ENCODE data around the gene LAMC2. TPM values are rescaled to one million over a fixed set of nuclear protein-coding genes. Genes with fewer than 3 reads are reported as not detected.

The LAMC2 gene
- total RNA-seq, 2 donors from 2014 or later: 0.54 to 4.5 TPM

DNA sequence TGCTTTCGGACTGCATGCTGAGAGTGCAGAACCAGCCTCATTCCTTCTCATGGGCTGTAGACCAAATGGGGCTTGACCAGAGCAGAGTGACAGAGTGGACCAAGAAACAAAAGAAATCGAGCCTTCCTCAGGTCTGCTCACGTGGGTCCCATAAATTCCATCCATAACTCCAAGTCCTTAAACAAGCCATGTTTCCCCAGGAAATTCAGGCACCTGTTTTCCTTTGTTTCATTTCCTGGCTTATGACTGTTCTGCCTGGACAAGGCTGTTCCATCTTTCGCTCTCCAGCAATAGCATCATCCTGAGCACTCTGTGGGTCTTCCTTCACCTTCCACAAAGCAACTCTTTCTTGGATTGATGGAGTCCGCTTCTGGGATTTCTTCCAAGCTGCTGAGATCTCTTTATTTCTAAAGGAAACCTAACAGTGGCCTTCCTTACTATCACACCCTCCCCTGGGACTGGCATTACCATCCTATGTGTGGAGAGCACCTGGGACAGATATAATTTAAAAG lies 63.9 kb downstream of the LAMC2 start:
- Histone ChIP-seq H3K4me1 (ENCODE audit: control insufficient read depth in 1 of 2, low read depth in 2 of 2) (no peaks in the 10 kb centered on the region), H3K36me3 (no peaks in the 10 kb centered on the region), H3K9me3 (no peaks in the 10 kb centered on the region), H3K27me3 (replicated peaks; ENCODE audit: insufficient read depth) (no peaks in the 10 kb centered on the region), H3K4me3 (no peak overlapping the region), H3K27ac (no peak overlapping the region)
- TF ChIP-seq, protein P1, sequence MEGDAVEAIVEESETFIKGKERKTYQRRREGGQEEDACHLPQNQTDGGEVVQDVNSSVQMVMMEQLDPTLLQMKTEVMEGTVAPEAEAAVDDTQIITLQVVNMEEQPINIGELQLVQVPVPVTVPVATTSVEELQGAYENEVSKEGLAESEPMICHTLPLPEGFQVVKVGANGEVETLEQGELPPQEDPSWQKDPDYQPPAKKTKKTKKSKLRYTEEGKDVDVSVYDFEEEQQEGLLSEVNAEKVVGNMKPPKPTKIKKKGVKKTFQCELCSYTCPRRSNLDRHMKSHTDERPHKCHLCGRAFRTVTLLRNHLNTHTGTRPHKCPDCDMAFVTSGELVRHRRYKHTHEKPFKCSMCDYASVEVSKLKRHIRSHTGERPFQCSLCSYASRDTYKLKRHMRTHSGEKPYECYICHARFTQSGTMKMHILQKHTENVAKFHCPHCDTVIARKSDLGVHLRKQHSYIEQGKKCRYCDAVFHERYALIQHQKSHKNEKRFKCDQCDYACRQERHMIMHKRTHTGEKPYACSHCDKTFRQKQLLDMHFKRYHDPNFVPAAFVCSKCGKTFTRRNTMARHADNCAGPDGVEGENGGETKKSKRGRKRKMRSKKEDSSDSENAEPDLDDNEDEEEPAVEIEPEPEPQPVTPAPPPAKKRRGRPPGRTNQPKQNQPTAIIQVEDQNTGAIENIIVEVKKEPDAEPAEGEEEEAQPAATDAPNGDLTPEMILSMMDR (IDR thresholded peaks at IDR 0.05): no peak
- DNase-seq (ENCODE audit: low spot score): no peak
- ATAC-seq (ENCODE audit: insufficient number of reproducible peaks, low FRiP score, low read depth): no peak

DNA sequence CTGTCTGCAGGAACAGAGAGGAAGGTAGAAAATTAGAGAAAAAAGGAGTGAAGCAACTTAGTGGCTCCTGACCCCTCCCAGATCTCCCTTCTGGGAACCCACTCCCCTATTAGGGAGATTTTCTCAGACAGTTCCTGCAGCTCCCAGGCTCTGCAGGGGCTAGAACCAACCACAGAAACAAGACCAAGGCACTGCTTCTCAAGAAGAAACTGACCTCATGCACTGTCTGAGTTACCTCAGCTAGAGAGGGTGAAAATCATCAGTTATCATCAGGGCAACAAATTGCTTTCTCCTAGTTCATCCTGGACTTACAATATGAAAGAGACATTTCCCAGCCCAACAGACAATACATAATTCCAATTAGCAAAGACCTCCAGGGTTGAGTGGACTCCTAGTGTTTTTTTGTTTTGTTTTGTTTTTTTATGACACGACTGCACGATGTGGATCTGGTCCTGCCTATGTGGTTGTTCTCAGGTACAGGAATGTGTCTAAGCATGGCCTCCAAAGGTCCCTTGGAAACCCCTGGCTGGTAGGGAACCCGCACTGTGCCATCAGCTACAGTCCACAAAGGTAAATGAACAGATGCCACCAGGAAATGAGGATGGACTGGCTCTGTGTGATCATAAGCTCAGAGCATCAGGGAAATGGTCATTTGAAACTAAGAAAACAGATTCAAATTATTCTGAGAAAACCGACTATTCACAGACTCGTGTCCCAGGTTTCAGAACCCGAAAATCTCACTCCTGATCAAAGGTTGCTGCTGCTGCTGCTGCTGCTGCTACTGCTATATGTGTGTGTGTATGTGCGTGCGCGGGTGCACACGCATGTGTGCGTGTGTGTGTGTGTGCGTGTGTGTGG lies 65.3 kb downstream of the LAMC2 start:
- H3K27ac ChIP-seq: no peak overlapping the region
- ATAC-seq (ENCODE audit: insufficient number of reproducible peaks, low FRiP score, low read depth) (no peak), DNase-seq (ENCODE audit: low spot score) (no peak)
- TF ChIP-seq, protein P1 (IDR thresholded peaks at IDR 0.05): no peak
- H3K27me3 ChIP-seq (replicated peaks; ENCODE audit: insufficient read depth): no peaks in the 10 kb centered on the region
- no peak overlapping the region for H3K4me3 ChIP-seq
- no peaks in the 10 kb centered on the region for H3K36me3 ChIP-seq
- no peaks in the 10 kb centered on the region for H3K9me3 ChIP-seq
- H3K4me1 ChIP-seq (ENCODE audit: control insufficient read depth in 1 of 2, low read depth in 2 of 2): no peaks in the 10 kb centered on the region

DNA sequence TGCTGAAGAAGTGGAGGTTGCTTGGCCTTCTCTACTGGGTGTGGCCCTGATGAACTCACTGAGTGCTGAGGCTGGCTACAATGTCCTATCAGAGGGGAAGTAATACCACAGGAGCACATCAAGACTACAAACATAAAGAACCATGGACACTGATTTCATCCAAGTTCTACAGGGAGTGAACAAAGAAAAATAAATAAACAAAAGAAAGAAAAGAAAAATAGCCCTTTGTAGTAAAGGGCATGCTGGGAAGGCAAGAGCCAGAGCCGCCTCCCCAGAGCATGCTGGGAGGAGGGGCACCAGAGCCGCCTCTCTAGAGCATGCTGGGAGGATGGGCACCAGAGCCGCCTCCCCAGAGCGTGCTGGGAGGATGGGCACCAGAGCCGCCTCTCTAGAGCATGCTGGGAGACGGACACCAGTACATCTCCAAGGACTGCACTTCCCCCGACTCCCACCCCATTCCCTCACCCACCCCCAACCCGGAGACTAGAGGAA lies 65.9 kb downstream of the LAMC2 start:
- DNase-seq (ENCODE audit: low spot score) (no peak), ATAC-seq (ENCODE audit: insufficient number of reproducible peaks, low FRiP score, low read depth) (no peak)
- H3K27me3 ChIP-seq (replicated peaks; ENCODE audit: insufficient read depth): no peaks in the 10 kb centered on the region
- no peaks in the 10 kb centered on the region for H3K9me3 ChIP-seq
- no peak overlapping the region for H3K27ac ChIP-seq
- TF ChIP-seq, protein P1 (IDR thresholded peaks at IDR 0.05): no peak
- H3K36me3 ChIP-seq: no peaks in the 10 kb centered on the region
- no peaks in the 10 kb centered on the region for H3K4me1 ChIP-seq (ENCODE audit: control insufficient read depth in 1 of 2, low read depth in 2 of 2)
- H3K4me3 ChIP-seq: no peak overlapping the region

DNA sequence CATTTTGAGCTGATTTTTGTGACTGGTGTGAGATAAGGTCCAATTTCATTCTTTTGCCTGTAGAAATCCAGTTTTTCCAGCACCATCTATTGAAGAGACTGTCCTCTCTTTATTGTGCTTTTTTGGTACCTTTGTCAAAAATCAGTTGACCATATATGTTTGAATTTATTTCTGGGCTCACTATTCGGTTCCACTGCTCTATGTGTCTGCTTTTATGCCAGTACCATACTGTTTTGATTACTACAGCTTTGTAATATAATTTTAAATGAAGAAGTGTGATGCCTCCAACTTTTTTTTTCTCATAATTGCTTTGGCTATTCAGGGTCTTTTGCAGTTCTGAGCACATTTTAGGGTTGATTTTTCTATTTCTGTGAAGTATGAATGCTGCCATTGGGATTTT lies 69.0 kb downstream of the LAMC2 start:
- H3K27ac ChIP-seq: no peak overlapping the region
- H3K4me3 ChIP-seq: no peak overlapping the region
- H3K27me3 ChIP-seq (replicated peaks; ENCODE audit: insufficient read depth): no peaks in the 10 kb centered on the region
- no peaks in the 10 kb centered on the region for H3K4me1 ChIP-seq (ENCODE audit: control insufficient read depth in 1 of 2, low read depth in 2 of 2)
- no peaks in the 10 kb centered on the region for H3K9me3 ChIP-seq
- TF ChIP-seq, protein P1 (IDR thresholded peaks at IDR 0.05): no peak
- H3K36me3 ChIP-seq: no peaks in the 10 kb centered on the region
- no peak for ATAC-seq (ENCODE audit: insufficient number of reproducible peaks, low FRiP score, low read depth)
- no peak for DNase-seq (ENCODE audit: low spot score)

DNA sequence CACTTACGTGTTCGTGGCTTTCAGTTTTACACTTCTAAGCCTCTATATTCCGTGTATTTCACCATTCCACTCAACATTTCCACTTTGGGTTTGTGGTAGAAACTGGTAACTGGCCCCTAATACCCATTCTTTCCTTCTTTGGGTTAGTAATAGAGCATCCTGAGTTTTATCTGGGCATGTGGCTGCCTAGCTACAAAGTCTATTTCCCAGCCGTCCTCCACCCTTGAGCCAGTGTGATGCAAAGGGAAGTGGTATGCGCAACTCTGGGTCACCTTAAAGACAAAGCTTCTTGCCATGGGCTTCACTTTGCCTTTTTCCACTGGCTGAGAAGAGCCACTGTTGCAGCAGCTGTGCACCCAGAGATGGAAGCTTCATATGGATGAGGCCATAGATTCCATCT lies 73.9 kb downstream of the LAMC2 start:
- Histone ChIP-seq H3K36me3 (no peaks in the 10 kb centered on the region), H3K4me1 (ENCODE audit: control insufficient read depth in 1 of 2, low read depth in 2 of 2) (no peaks in the 10 kb centered on the region), H3K27me3 (replicated peaks; ENCODE audit: insufficient read depth) (no peaks in the 10 kb centered on the region), H3K9me3 (no peaks in the 10 kb centered on the region), H3K4me3 (no peak overlapping the region), H3K27ac (no peak overlapping the region)
- DNase-seq (ENCODE audit: low spot score) (no peak), ATAC-seq (ENCODE audit: insufficient number of reproducible peaks, low FRiP score, low read depth) (no peak)
- TF ChIP-seq, protein P1 (IDR thresholded peaks at IDR 0.05): no peak

Measured in thoracic aorta (tissue), 2 donors.